Progenitor cell of endocrine pancreas (in vitro differentiated cells): ENCODE results near the gene SH3RF2. TPM values are rescaled to one million over a fixed set of nuclear protein-coding genes. Genes with fewer than 3 reads are reported as not detected.
"Not testable (repeated sequence)": the region's sequence is repeated elsewhere in the genome, so short reads cannot be mapped to it uniquely, and the experiment has no call there.

Experiments used
- DNase-seq: peaks from one replicate; pipeline ENCODE4 v3.0.0; 2021; ENCODE audit warnings: low spot score; ENCODE audit not compliant: unreplicated experiment
- H3K27ac Mint-ChIP-seq: 2 replicates; pipeline ENCODE4 v1.8.0; 2021; ENCODE audit warnings: mild to moderate bottlenecking, moderate library complexity, mixed read lengths
- H3K27me3 Mint-ChIP-seq: 2 replicates; pipeline ENCODE4 v1.8.0; 2021; ENCODE audit warnings: mixed read lengths
- H3K36me3 Mint-ChIP-seq: 2 replicates; pipeline ENCODE4 v1.8.0; 2022; ENCODE audit warnings: mixed read lengths; ENCODE audit not compliant: insufficient read depth
- H3K4me1 Mint-ChIP-seq: 2 replicates; pipeline ENCODE4 v1.8.0; 2021; ENCODE audit warnings: low read depth, mixed read lengths
- H3K4me3 Mint-ChIP-seq: 2 replicates; pipeline ENCODE4 v1.8.0; 2021; ENCODE audit warnings: low read depth, mild to moderate bottlenecking, moderate library complexity, mixed read lengths
- H3K9me3 Mint-ChIP-seq: 2 replicates; pipeline ENCODE4 v1.8.0; 2021; ENCODE audit warnings: low read depth, mixed read lengths
- total RNA-seq: library from RNA; stranded (reverse); gene quantifications from 2 replicates; pipeline ENCODE4 v1.2.1, GENCODE V29; 2021
- TF ChIP-seq, protein P1 (sequence below): fragments of 200-600 bp; sonication (generic); IDR thresholded peaks from one replicate; pipeline ENCODE4 v1.5.0; 2021; ENCODE audit warnings: antibody characterized with exemption, mild to moderate bottlenecking; ENCODE audit not compliant: unreplicated experiment

The SH3RF2 gene
- total RNA-seq, 1 donor from 2014 or later = 17.6 TPM

DNA sequence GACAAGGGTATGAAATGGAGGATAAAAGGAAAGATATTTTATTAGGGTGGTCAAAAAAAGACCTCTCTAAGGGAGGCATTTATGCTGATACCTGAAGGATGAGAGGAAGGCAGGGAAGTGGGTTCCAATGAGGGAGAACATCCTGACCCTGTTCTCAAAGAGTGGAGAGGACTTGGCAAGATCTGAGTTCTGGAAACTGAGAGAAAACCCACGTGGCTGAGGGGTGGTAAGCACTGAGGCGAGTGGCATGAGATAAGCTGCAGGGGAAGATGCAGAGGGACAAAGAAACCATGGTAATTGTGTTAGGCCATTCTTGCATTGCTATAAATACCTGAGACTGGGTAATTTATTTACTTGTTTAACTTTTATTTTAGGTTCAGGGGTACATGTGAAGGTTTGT lies 16.8 kb downstream of the SH3RF2 start:
- Mint-ChIP-seq H3K27ac (no peak overlapping the region), H3K4me1 (peaks cover 9% of the 10 kb centered on the region), H3K9me3 (no peaks in the 10 kb centered on the region), H3K27me3 (no peaks in the 10 kb centered on the region), H3K4me3 (no peak overlapping the region), H3K36me3 (no peaks in the 10 kb centered on the region)
- no peak for DNase-seq
- TF ChIP-seq, protein P1, sequence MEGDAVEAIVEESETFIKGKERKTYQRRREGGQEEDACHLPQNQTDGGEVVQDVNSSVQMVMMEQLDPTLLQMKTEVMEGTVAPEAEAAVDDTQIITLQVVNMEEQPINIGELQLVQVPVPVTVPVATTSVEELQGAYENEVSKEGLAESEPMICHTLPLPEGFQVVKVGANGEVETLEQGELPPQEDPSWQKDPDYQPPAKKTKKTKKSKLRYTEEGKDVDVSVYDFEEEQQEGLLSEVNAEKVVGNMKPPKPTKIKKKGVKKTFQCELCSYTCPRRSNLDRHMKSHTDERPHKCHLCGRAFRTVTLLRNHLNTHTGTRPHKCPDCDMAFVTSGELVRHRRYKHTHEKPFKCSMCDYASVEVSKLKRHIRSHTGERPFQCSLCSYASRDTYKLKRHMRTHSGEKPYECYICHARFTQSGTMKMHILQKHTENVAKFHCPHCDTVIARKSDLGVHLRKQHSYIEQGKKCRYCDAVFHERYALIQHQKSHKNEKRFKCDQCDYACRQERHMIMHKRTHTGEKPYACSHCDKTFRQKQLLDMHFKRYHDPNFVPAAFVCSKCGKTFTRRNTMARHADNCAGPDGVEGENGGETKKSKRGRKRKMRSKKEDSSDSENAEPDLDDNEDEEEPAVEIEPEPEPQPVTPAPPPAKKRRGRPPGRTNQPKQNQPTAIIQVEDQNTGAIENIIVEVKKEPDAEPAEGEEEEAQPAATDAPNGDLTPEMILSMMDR = no peak

DNA sequence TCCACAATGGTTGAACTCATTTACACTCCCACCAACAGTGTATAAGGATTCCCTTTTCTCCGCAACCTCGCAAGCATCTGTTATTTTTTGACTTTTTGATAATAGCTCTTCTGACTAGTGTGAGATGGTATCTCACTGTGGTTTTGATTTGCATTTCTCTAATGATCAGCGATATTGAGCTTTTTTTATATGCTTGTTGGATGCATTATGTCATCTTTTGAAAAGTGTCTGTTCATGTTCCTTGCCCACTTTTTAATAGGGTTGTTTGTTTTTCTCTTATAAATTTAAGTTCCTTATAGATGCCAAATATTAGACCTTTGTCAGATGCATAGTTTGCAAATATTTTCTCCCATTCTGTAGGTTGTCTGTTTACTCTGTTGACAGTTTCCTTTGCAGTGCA lies 17.8 kb downstream of the SH3RF2 start:
- DNase-seq, H3K4me1 Mint-ChIP-seq, H3K36me3 Mint-ChIP-seq, H3K4me3 Mint-ChIP-seq, H3K9me3 Mint-ChIP-seq, H3K27ac Mint-ChIP-seq, H3K27me3 Mint-ChIP-seq: not testable (repeated sequence)

DNA sequence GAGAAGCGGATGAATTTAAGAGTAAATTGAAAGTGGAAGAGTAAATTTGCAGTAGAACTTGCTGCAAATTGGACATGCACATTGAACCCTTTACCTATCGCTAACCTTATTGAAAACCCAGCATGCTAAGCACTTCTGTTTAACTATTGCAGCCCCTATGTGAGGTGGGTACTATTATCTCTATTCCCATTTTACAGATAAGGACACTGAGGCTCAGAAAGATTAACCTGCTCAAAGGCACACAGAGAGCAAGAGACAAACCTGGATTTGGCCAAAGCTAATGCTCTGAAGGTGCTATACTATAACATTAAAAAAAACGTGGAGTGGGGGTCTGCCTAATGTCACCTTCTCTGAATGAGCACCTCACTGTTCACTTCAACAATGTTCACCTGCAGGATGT lies 21.0 kb downstream of the SH3RF2 start:
- TF ChIP-seq, protein P1 = no peak
- no peak overlapping the region for H3K27ac Mint-ChIP-seq
- no peaks in the 10 kb centered on the region for H3K9me3 Mint-ChIP-seq
- H3K4me1 Mint-ChIP-seq = peaks cover 14% of the 10 kb centered on the region
- no peak for DNase-seq
- H3K36me3 Mint-ChIP-seq = no peaks in the 10 kb centered on the region
- H3K4me3 Mint-ChIP-seq = no peak overlapping the region
- H3K27me3 Mint-ChIP-seq = no peaks in the 10 kb centered on the region

DNA sequence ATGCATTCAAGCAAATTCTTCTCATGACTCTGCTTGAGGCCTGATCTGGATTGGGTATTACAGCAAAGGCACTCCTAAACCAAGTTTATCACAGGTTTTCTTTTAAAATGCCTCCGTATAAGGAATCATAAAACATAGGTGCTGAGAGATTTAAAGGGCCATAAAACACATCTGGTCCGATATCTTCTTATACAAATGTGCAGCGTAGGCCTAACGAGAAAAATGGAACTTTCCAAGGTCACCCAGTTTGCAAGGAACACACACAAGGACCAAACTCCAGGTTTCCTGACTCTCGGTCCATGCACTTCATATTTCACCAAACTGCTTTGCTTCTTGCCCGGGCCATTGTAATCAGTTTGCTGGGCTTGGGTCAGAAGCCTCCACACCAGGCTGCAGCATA lies 22.1 kb downstream of the SH3RF2 start:
- TF ChIP-seq, protein P1 = no peak
- Mint-ChIP-seq H3K36me3 (peaks cover 1% of the 10 kb centered on the region), H3K27ac (no peak overlapping the region), H3K4me3 (no peak overlapping the region), H3K9me3 (no peaks in the 10 kb centered on the region), H3K4me1 (peaks cover 14% of the 10 kb centered on the region), H3K27me3 (no peaks in the 10 kb centered on the region)
- DNase-seq = no peak

DNA sequence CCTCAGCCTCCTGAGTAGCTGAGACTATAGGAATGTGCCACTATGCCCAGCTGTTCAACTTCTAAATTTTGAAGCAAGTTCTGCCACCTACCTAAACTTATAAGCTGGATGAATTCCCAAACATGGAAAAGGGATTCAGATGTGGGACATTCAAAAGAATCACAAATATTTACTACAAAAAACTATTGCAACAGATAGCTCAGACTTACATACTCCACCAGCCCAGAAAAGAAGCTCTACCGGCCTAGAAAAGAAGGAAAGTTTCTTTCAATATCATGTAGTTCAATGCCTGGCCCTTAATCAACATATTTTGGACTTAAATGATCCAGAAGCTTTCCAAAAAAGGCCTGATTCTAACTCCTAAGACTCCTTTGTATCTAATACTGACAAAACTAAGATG lies 23.8 kb downstream of the SH3RF2 start:
- TF ChIP-seq, protein P1 = no peak
- H3K27me3 Mint-ChIP-seq = no peaks in the 10 kb centered on the region
- H3K27ac Mint-ChIP-seq = peak overlapping the region; percentile 53
- H3K36me3 Mint-ChIP-seq = peaks cover 1% of the 10 kb centered on the region
- peaks cover 15% of the 10 kb centered on the region for H3K4me1 Mint-ChIP-seq
- H3K4me3 Mint-ChIP-seq = no peak overlapping the region
- no peak for DNase-seq
- no peaks in the 10 kb centered on the region for H3K9me3 Mint-ChIP-seq

DNA sequence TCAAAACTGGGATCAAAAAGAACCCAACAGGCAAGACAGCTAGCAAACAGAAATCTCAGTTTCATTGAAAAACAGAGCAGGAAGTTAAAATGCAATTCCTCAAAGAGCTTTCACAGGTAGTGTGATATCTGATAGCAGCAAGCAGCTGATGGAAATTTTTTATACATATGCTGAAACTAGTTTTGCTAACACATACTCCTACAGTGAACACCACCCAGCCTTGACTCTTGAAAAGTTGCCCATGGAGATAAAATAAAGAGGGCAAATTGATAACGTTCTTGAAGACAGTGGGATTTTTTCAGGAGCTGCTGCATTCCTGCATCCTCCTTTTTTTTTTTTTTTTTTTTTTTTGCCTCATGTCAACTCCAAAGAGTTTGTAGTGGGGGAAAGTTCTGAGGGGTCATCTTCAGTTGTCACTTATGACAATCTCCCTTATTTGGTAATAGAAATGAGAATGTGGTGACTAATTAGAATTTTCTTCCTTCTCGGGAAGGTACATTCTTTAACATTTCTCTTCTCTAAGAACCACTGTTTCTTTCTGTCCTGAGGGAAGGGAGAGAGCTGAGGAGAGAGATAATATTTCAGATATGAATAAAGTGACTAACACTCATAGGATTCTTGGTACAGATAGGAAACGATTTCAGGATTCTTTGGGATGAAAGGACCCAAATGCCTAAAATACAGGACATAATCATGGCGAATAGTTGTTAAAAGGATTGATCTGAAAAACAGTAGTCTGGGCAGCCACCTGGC lies 24.6 kb downstream of the SH3RF2 start:
- Mint-ChIP-seq H3K27ac (no peak overlapping the region), H3K4me3 (no peak overlapping the region), H3K36me3 (peaks cover 1% of the 10 kb centered on the region), H3K9me3 (no peaks in the 10 kb centered on the region), H3K27me3 (no peaks in the 10 kb centered on the region), H3K4me1 (peaks cover 22% of the 10 kb centered on the region)
- TF ChIP-seq, protein P1 = no peak
- DNase-seq = no peak
